Measurements from ENCODE around the gene WDR55.

DNA sequence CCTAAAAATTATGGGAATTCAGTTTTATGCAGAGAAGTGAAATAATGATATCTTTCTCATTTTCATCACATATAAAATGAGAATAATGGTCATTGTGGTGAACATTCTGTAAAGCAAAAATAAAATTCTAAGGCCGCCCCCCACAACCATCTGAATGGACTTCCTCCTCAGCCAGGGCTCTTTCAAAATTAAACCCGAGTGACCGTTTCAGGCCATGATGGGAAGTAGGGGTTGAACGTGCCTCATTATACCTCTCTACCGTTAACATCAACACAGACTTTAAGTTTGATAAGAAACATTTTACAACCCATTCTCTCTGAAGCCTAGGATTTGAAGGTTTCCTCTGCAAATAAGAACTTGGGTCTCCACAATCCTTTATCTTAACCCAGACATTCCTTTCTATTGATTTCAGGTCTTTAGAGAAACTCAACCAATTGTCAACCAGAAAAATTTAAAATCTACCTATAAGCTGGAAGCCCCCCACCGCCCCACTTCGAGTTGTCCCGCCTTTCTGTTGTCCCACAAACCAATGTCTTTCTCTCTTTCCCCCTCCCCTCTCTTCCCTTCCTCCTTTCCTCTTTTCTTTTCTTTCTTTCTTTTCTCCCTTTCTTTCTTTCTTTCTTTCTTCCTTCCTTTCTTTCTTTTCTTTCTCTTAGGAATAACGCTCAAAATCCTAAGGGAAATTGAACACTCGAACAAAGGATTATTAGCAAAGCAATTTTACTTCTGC, 27.2 kb upstream of the WDR55 start:
- TF ChIP-seq, protein P1, sequence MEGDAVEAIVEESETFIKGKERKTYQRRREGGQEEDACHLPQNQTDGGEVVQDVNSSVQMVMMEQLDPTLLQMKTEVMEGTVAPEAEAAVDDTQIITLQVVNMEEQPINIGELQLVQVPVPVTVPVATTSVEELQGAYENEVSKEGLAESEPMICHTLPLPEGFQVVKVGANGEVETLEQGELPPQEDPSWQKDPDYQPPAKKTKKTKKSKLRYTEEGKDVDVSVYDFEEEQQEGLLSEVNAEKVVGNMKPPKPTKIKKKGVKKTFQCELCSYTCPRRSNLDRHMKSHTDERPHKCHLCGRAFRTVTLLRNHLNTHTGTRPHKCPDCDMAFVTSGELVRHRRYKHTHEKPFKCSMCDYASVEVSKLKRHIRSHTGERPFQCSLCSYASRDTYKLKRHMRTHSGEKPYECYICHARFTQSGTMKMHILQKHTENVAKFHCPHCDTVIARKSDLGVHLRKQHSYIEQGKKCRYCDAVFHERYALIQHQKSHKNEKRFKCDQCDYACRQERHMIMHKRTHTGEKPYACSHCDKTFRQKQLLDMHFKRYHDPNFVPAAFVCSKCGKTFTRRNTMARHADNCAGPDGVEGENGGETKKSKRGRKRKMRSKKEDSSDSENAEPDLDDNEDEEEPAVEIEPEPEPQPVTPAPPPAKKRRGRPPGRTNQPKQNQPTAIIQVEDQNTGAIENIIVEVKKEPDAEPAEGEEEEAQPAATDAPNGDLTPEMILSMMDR (IDR thresholded peaks at IDR 0.05), result no peak
- no peak for TF ChIP-seq POLR2A (IDR thresholded peaks at IDR 0.05)
